Mammary epithelial cell (primary cell): ENCODE data around the gene TSEN15.

Experiments
- EZH2 ChIP-seq: IDR thresholded peaks from 2 replicates; pipeline ENCODE4 v1.6.1; 2012; ENCODE audit warnings: low read length, inconsistent platforms, borderline replicate concordance
- TF ChIP-seq, protein P1 (sequence below), 2 donors: IDR thresholded peaks in 1 of 2; conservative IDR thresholded peaks in 1 of 2; 2 replicates each; pipeline ENCODE4 v1.5.1; 2011 to 2012; ENCODE audit warnings: inconsistent platforms in 2 of 2, low read length in 2 of 2, mild to moderate bottlenecking in 2 of 2, control low read depth in 1 of 2, low read depth in 1 of 2; ENCODE audit not compliant: insufficient read depth in 1 of 2; ENCODE audit errors: extremely low read depth in 1 of 2

DNA sequence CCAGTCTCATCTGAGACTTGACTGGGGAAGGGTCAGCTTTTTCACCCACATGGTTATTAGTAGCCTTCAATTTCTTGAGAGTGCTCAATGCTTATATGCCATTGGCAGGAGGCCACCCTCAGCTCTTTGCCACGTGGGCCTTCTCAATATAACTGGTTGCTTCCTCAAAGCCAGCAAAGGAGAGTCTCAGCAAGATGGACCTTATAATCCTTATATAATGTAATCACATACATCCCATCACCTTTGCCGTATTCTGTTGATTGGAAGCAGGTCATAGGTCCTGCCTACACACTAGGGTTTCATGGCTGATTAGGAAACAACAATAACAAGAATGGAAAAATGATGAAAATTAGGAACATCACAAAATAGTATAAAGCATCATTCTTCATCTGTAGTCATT, 22.9 kb downstream of the TSEN15 start:
- TF ChIP-seq, protein P1, sequence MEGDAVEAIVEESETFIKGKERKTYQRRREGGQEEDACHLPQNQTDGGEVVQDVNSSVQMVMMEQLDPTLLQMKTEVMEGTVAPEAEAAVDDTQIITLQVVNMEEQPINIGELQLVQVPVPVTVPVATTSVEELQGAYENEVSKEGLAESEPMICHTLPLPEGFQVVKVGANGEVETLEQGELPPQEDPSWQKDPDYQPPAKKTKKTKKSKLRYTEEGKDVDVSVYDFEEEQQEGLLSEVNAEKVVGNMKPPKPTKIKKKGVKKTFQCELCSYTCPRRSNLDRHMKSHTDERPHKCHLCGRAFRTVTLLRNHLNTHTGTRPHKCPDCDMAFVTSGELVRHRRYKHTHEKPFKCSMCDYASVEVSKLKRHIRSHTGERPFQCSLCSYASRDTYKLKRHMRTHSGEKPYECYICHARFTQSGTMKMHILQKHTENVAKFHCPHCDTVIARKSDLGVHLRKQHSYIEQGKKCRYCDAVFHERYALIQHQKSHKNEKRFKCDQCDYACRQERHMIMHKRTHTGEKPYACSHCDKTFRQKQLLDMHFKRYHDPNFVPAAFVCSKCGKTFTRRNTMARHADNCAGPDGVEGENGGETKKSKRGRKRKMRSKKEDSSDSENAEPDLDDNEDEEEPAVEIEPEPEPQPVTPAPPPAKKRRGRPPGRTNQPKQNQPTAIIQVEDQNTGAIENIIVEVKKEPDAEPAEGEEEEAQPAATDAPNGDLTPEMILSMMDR (conservative IDR thresholded peaks at IDR 0.05 in 1 of 2, IDR thresholded peaks at IDR 0.05 in 1 of 2; ENCODE audit: extremely low read depth in 1 of 2, insufficient read depth in 1 of 2, low read depth in 1 of 2, low read length in 2 of 2): no peak
- no peak for TF ChIP-seq EZH2
